H1 (cell line): ENCODE results near the gene TNS4. TPM values are rescaled to one million over a fixed set of nuclear protein-coding genes. Genes with fewer than 3 reads are reported as not detected.

Experiments used
- CTCF ChIA-PET: fragments of 300-600 bp; sonication (Branson Sonifier 250); formaldehyde crosslinking; loops from one replicate; lab custom pipeline; 2021; ENCODE audit not compliant: partially characterized antibody; lab: Charles Lee
- POLR2A ChIA-PET: fragments of 300-600 bp; sonication (Branson Sonifier 250); formaldehyde crosslinking; loops from one replicate; lab custom pipeline; 2021; ENCODE audit warnings: inconsistent platforms; ENCODE audit not compliant: partially characterized antibody; lab: Charles Lee
- DNase-seq, 2 experiments: peaks; one replicate each; pipeline versions ENCODE4 v3.0.0 to v3.0.0-alpha.2; 2010 to 2022; ENCODE audit warnings: low spot score in 2 of 2, low read depth in 1 of 2, mixed read lengths in 1 of 2
- FAIRE-seq: peaks from 2 replicates; lab custom pipeline; 2011; peaks lifted over from hg19 to GRCh38; lab: Jason Lieb, UNC
- H2AFZ ChIP-seq: 2 replicates; pipeline ENCODE4 v1.8.1; 2012; ENCODE audit warnings: low read length, inconsistent platforms
- H2AK5ac ChIP-seq: 2 replicates; pipeline ENCODE4 v1.6.1; 2013; ENCODE audit warnings: low read depth, low read length
- H2BK120ac ChIP-seq: replicated peaks from 2 replicates; pipeline ENCODE3; 2013; ENCODE audit warnings: low read depth, low read length, inconsistent platforms
- H2BK12ac ChIP-seq: 2 replicates; pipeline ENCODE4 v1.6.1; 2013; ENCODE audit warnings: low read depth, low read length
- H2BK15ac ChIP-seq: 2 replicates; pipeline ENCODE4 v1.6.1; 2013; ENCODE audit warnings: low read length
- H2BK20ac ChIP-seq: 2 replicates; pipeline ENCODE4 v1.6.1; 2013; ENCODE audit warnings: low read length
- H2BK5ac ChIP-seq: 2 replicates; pipeline ENCODE4 v1.6.1; 2013; ENCODE audit warnings: low read depth, low read length
- H3K14ac ChIP-seq: 2 replicates; pipeline ENCODE4 v1.6.1; 2013; ENCODE audit warnings: inconsistent platforms; ENCODE audit not compliant: insufficient read length
- H3K18ac ChIP-seq: 2 replicates; pipeline ENCODE4 v1.6.1; 2013; ENCODE audit warnings: low read length; ENCODE audit errors: extremely low read depth
- H3K23ac ChIP-seq: 2 replicates; pipeline ENCODE4 v1.6.1; 2013; ENCODE audit warnings: inconsistent platforms; ENCODE audit not compliant: insufficient read length
- H3K23me2 ChIP-seq: 2 replicates; pipeline ENCODE4 v1.6.1; 2013; ENCODE audit warnings: low read depth, low read length
- H3K27ac ChIP-seq: 2 replicates; pipeline ENCODE4 v1.6.1; 2011; ENCODE audit warnings: low read depth, low read length, inconsistent platforms
- H3K27me3 ChIP-seq, 4 experiments: replicated peaks in 1 of 4; 1 replicate in 1 of 4; 2 replicates in 3 of 4; pipeline versions ENCODE4 v1.6.1 to v1.8.1; 2011 to 2013; ENCODE audit warnings: low read length in 3 of 4, mild to moderate bottlenecking in 3 of 4, inconsistent platforms in 2 of 4, mixed read lengths in 2 of 4, moderate library complexity in 1 of 4; ENCODE audit not compliant: control insufficient read depth in 3 of 4, insufficient read depth in 3 of 4; ENCODE audit errors: extremely low read depth in 1 of 4
- H3K36me3 ChIP-seq, 4 experiments: 2 replicates each; pipeline versions ENCODE4 v1.6.1 to v1.8.1; 2011 to 2013; ENCODE audit warnings: mild to moderate bottlenecking in 4 of 4, low read length in 3 of 4, moderate library complexity in 2 of 4, control low read depth in 1 of 4, inconsistent platforms in 1 of 4; ENCODE audit not compliant: insufficient read depth in 4 of 4, control insufficient read depth in 2 of 4
- H3K4ac ChIP-seq: replicated peaks from 2 replicates; pipeline ENCODE3; 2013; ENCODE audit warnings: low read length, low read depth, mixed read lengths, inconsistent platforms; ENCODE audit not compliant: insufficient read length
- H3K4me1 ChIP-seq, 4 experiments: replicated peaks in 1 of 4; 1 replicate in 1 of 4; 2 replicates in 3 of 4; pipeline versions ENCODE4 v1.6.1 to v1.8.1; 2011 to 2013; ENCODE audit warnings: low read length in 3 of 4, inconsistent platforms in 2 of 4, mixed read lengths in 1 of 4; ENCODE audit not compliant: insufficient read depth in 4 of 4, control insufficient read depth in 3 of 4
- H3K4me2 ChIP-seq, 2 experiments: 2 replicates each; pipeline versions ENCODE4 v1.6.1 to v1.8.1; 2011 to 2013; ENCODE audit warnings: low read depth in 2 of 2, low read length in 2 of 2, control low read depth in 1 of 2, inconsistent platforms in 1 of 2, mild to moderate bottlenecking in 1 of 2; ENCODE audit not compliant: insufficient read depth in 1 of 2
- H3K4me3 ChIP-seq, 4 experiments: fragments of 200-600, 300-600 bp in 1 of 4; sonication (generic), shearing (Covaris generic), sonication (Bioruptor Twin) in 1 of 4; 2 replicates each; pipeline versions ENCODE4 v1.5.1 to v1.8.1; 2011 to 2016; ENCODE audit warnings: low read length in 4 of 4, low read depth in 3 of 4, control low read depth in 2 of 4, inconsistent platforms in 2 of 4, mild to moderate bottlenecking in 2 of 4, mixed read lengths in 1 of 4, moderate library complexity in 1 of 4; ENCODE audit not compliant: insufficient read depth in 2 of 4; ENCODE audit errors: extremely low read depth in 1 of 4
- H3K56ac ChIP-seq: replicated peaks from 2 replicates; pipeline ENCODE3; 2013; ENCODE audit warnings: low read depth, mild to moderate bottlenecking, mixed read lengths, low read length, inconsistent platforms; ENCODE audit not compliant: insufficient read length
- H3K79me1 ChIP-seq: 2 replicates; pipeline ENCODE4 v1.6.1; 2013; ENCODE audit warnings: low read depth, low read length, control low read depth
- H3K79me2 ChIP-seq, 2 experiments: 2 replicates each; pipeline versions ENCODE4 v1.6.1 to v1.8.1; 2012 to 2013; ENCODE audit warnings: low read length in 2 of 2, mild to moderate bottlenecking in 2 of 2, inconsistent platforms in 1 of 2; ENCODE audit not compliant: insufficient read depth in 2 of 2, control insufficient read depth in 1 of 2
- H3K9ac ChIP-seq, 4 experiments: replicated peaks in 1 of 4; 1 replicate in 1 of 4; 2 replicates in 3 of 4; pipeline versions ENCODE4 v1.6.1 to v1.8.1; 2011 to 2013; ENCODE audit warnings: low read depth in 3 of 4, low read length in 3 of 4, control low read depth in 2 of 4, mild to moderate bottlenecking in 2 of 4, moderate library complexity in 2 of 4, inconsistent platforms in 1 of 4; ENCODE audit errors: extremely low read depth in 1 of 4
- H3K9me3 ChIP-seq, 2 experiments: 2 replicates each; pipeline versions ENCODE4 v1.6.1 to v1.8.1; 2012 to 2013; ENCODE audit warnings: mild to moderate bottlenecking in 2 of 2, moderate library complexity in 2 of 2, control low read depth in 1 of 2, inconsistent platforms in 1 of 2, low read depth in 1 of 2, low read length in 1 of 2, mixed read lengths in 1 of 2; ENCODE audit not compliant: insufficient read depth in 2 of 2
- H4K20me1 ChIP-seq, 2 experiments: replicated peaks in 1 of 2; 2 replicates each; pipeline versions ENCODE3 to v1.8.1; 2011 to 2013; ENCODE audit warnings: inconsistent platforms in 2 of 2, low read length in 2 of 2, mild to moderate bottlenecking in 1 of 2; ENCODE audit not compliant: insufficient read depth in 2 of 2, control insufficient read depth in 1 of 2
- H4K5ac ChIP-seq: 2 replicates; pipeline ENCODE4 v1.6.1; 2013; ENCODE audit warnings: low read length, low read depth, mixed read lengths, inconsistent platforms; ENCODE audit not compliant: insufficient read length
- H4K8ac ChIP-seq: 2 replicates; pipeline ENCODE4 v1.8.0; 2013; ENCODE audit warnings: mild to moderate bottlenecking, moderate library complexity, low read length, inconsistent platforms; ENCODE audit not compliant: insufficient read depth; ENCODE audit errors: extremely low read depth
- H4K91ac ChIP-seq: replicated peaks from 2 replicates; pipeline ENCODE3; 2013; ENCODE audit warnings: low read length, mixed read lengths, inconsistent platforms; ENCODE audit not compliant: insufficient read length
- HDAC2 ChIP-seq, 2 experiments: fragments of 300-600 bp in 1 of 2; sonication (generic) in 1 of 2; IDR thresholded peaks; 2 replicates each; pipeline ENCODE4 v1.6.1; 2011 to 2012; ENCODE audit warnings: low read depth in 2 of 2, low read length in 2 of 2, mild to moderate bottlenecking in 2 of 2, moderate library complexity in 2 of 2, borderline replicate concordance in 1 of 2, inconsistent platforms in 1 of 2
- JUN ChIP-seq: IDR thresholded peaks from 2 replicates; pipeline ENCODE4 v1.6.1; 2011; ENCODE audit warnings: low read depth, mild to moderate bottlenecking, improper control_type of control experiment, low read length
- WGBS, 2 experiments: shearing (Covaris generic) in 1 of 2; methylation state at CpG; one replicate each; pipeline versions ENCODE4 v1.1.6 to v1.1.7; 2013 to 2015; ENCODE audit warnings: low lambda C conversion rate in 2 of 2, mixed read lengths in 2 of 2, inconsistent platforms in 1 of 2, low coverage in 1 of 2, missing lambda C conversion rate in 1 of 2; ENCODE audit not compliant: insufficient replicate concordance in 2 of 2, insufficient coverage in 1 of 2, insufficient read length in 1 of 2; ENCODE audit errors: extremely low coverage in 1 of 2, missing lambda C conversion rate in 1 of 2; 5-methylcytosine and 5-hydroxymethylcytosine counted together
- polyA plus RNA-seq, 7 experiments: library from polyadenylated mRNA; depleted of rRNA in 3 of 7; stranded (reverse) in 5 of 7; unstranded in 2 of 7; fragments of >200 nt in 5 of 7; fragments of 200-250 nt in 2 of 7; gene quantifications; 1 replicate in 5 of 7; 2 replicates in 1 of 7; 4 replicates in 1 of 7; pipeline versions ENCODE4 v1.2.1 to v1.2.3, GENCODE V29; 2011 to 2013; ENCODE audit warnings: missing spikeins in 2 of 7, mixed read lengths in 2 of 7
- total RNA-seq: library from RNA; stranded (reverse); fragmentation: NEBNext Ultra II Directional; extraction: Animal tissue kit (Norgen Biotek cat#: 25700); gene quantifications from 2 replicates; pipeline ENCODE4 v1.2.1, GENCODE V29; 2021

TNS4 gene
- total and polyA plus RNA-seq, 2 of the 8 experiments (the other 6 are each of a cell fraction or from before 2014, with no cell fraction given), result 0.20 to 0.21 TPM

DNA sequence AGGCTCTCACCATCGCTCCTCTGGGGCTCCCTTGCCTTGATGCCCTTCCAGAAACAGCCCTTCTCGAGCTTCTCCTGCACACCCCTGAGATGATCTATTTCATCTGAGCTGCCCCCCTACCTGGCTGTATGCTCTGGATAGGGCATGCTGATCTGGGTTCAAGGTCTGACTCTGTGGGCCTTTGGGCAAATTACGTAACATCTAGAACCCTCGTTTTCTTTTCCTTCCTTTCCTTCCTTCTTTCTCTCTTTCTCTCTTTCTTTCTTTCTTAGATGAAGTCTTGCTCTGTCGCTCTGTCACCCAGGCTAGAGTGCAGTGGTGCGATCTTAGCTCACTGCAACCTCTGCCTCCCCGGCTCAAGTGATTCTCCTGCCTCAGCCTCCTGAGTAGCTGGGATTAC is 20.3 kb downstream of the TNS4 start:
- H2BK120ac ChIP-seq, result no peak overlapping the region
- H3K9ac ChIP-seq, result no peak overlapping the region
- no peaks in the 10 kb centered on the region for H3K9me3 ChIP-seq
- no peak overlapping the region for H2AFZ ChIP-seq
- H3K23me2 ChIP-seq, result no peaks in the 10 kb centered on the region; the same call in 1 of the 2 replicates
- H3K79me1 ChIP-seq, result no peaks in the 10 kb centered on the region
- H3K14ac ChIP-seq, result no peak overlapping the region
- no peak for DNase-seq
- no peak overlapping the region for H3K56ac ChIP-seq
- TF ChIP-seq JUN (no peak), HDAC2 (IDR thresholded peaks at IDR 0.05; ENCODE audit: borderline replicate concordance in 1 of 2, low read depth in 2 of 2, low read length in 2 of 2) (no peak)
- no peak overlapping the region for H3K4me2 ChIP-seq
- peak overlapping the region; percentile 29; the same call in 1 of the 2 replicates for H2BK5ac ChIP-seq
- no peak overlapping the region for H3K27ac ChIP-seq
- H2BK15ac ChIP-seq, result no peak overlapping the region
- ChIA-PET CTCF (interaction anchor here (0.7 to 1.5 kb wide), 6 partner anchors 18 to 79 kb away, joined by 3 to 6 read pairs (median 4); no protein-coding TSS in a partner anchor), POLR2A (no interaction called here)
- 88% methylated on average over 7 of the region's 7 CpGs; no CpG with 5 or more reads in 1 of the 2 experiments for WGBS, 2 experiments
- H4K91ac ChIP-seq, result peak overlapping the region; percentile 44
- peak overlapping the region; percentile 83; the same call in 1 of the 2 replicates for H2BK20ac ChIP-seq
- peak overlapping the region; percentile 43; the same call in 1 of the 2 replicates for H2BK12ac ChIP-seq
- no peaks in the 10 kb centered on the region for H4K20me1 ChIP-seq
- H2AK5ac ChIP-seq, result no peak overlapping the region
- H3K79me2 ChIP-seq, result no peaks in the 10 kb centered on the region
- peaks cover 0 to 15% (median 7%) of the 10 kb centered on the region in 4 experiments; a peak in 6 of 7 replicates for H3K4me1 ChIP-seq
- no peak overlapping the region for H4K5ac ChIP-seq
- no peaks in the 10 kb centered on the region for H3K36me3 ChIP-seq
- H4K8ac ChIP-seq, result no peak overlapping the region
- H3K27me3 ChIP-seq, result no peaks in the 10 kb centered on the region; a peak in 1 of 7 replicates
- FAIRE-seq, result no peak
- H3K4me3 ChIP-seq, result no peak overlapping the region
- no peak overlapping the region for H3K4ac ChIP-seq
- no peak overlapping the region for H3K23ac ChIP-seq
- H3K18ac ChIP-seq, result peak overlapping the region; percentile 54; the same call in 1 of the 2 replicates
